ENCODE data around the gene MYBPH.

Gene MYBPH

DNA sequence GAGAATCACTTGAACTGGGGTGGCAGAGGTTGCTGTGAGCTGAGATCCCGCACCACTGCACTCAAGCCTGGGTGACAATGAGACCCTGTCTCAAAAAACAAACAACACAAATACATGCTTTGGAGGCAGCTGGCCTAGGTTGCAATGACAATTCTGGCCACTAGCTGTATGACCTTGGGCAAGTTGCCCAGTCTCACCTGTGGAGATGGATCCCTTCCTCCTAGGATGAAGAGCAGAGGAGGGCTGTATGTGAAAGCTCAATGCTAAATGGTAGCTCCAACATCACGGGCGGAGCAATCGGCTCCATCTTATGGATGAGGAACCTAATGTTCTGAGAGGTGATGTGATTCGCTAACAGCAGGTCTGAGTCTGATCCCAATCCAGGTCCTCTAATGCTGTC is 27.5 kb downstream of the MYBPH start:
- H3F3A ChIP-seq (ENCODE audit: low read depth): no peaks in the 10 kb centered on the region
- H4K20me1 ChIP-seq (ENCODE audit: insufficient read depth, low read length, poor library complexity, severe bottlenecking): no peaks in the 10 kb centered on the region
- peaks cover 18% of the 10 kb centered on the region for H3K4me1 ChIP-seq (ENCODE audit: insufficient read depth, low read length, poor library complexity, severe bottlenecking)
- no peak overlapping the region for H3K4me3 ChIP-seq (ENCODE audit: low read length, poor library complexity, severe bottlenecking)
- no peaks in the 10 kb centered on the region for H3K36me3 ChIP-seq (ENCODE audit: insufficient read depth, low read length)
- H2AFZ ChIP-seq (ENCODE audit: low read length): no peak overlapping the region
- H3K4me2 ChIP-seq (ENCODE audit: low read depth, low read length, poor library complexity, severe bottlenecking): no peak overlapping the region
- no peak overlapping the region for H3K9ac ChIP-seq (ENCODE audit: low read depth, low read length, poor library complexity, severe bottlenecking)
- TF ChIP-seq, protein P1, sequence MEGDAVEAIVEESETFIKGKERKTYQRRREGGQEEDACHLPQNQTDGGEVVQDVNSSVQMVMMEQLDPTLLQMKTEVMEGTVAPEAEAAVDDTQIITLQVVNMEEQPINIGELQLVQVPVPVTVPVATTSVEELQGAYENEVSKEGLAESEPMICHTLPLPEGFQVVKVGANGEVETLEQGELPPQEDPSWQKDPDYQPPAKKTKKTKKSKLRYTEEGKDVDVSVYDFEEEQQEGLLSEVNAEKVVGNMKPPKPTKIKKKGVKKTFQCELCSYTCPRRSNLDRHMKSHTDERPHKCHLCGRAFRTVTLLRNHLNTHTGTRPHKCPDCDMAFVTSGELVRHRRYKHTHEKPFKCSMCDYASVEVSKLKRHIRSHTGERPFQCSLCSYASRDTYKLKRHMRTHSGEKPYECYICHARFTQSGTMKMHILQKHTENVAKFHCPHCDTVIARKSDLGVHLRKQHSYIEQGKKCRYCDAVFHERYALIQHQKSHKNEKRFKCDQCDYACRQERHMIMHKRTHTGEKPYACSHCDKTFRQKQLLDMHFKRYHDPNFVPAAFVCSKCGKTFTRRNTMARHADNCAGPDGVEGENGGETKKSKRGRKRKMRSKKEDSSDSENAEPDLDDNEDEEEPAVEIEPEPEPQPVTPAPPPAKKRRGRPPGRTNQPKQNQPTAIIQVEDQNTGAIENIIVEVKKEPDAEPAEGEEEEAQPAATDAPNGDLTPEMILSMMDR (conservative IDR thresholded peaks at IDR 0.05; ENCODE audit: low read length): peak; percentile 63
- TF ChIP-seq EZH2phosphoT487 (IDR thresholded peaks at IDR 0.05; ENCODE audit: borderline replicate concordance): no peak
- H3K9me2 ChIP-seq (replicated peaks; ENCODE audit: low read depth, low read length): no peaks in the 10 kb centered on the region
- H3K27me3 ChIP-seq (ENCODE audit: insufficient read depth, low read length, poor library complexity, severe bottlenecking): no peaks in the 10 kb centered on the region
- H3K79me2 ChIP-seq (ENCODE audit: insufficient read depth, low read length): no peaks in the 10 kb centered on the region
- H3K9me3 ChIP-seq (ENCODE audit: insufficient read depth, low read depth, low read length): no peaks in the 10 kb centered on the region

DNA sequence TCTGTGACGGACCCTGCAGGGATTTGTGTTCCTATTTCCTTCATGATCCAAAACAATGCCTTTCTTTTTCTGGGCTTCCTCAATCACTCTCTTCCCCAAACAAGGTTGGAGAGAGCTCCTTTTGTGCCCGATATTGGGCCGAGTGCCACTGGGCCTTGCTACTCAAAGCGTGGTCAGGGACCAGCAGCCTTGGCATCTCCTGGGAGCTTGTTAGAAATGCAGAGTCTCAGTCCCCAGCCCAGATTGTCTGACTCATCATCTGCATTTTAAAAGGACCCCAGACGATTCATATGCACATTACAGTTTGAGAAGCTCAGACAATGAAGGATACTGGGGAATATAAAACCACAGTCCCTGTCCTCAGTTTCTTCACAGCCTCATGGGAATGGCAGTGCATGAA is 28.2 kb downstream of the MYBPH start:
- H3K9me2 ChIP-seq (replicated peaks; ENCODE audit: low read depth, low read length): no peaks in the 10 kb centered on the region
- H3K4me3 ChIP-seq (ENCODE audit: low read length, poor library complexity, severe bottlenecking): no peak overlapping the region
- H3K79me2 ChIP-seq (ENCODE audit: insufficient read depth, low read length): no peaks in the 10 kb centered on the region
- H3K9me3 ChIP-seq (ENCODE audit: insufficient read depth, low read depth, low read length): no peaks in the 10 kb centered on the region
- H3K36me3 ChIP-seq (ENCODE audit: insufficient read depth, low read length): no peaks in the 10 kb centered on the region
- no peaks in the 10 kb centered on the region for H3K27me3 ChIP-seq (ENCODE audit: insufficient read depth, low read length, poor library complexity, severe bottlenecking)
- TF ChIP-seq, protein P1 (conservative IDR thresholded peaks at IDR 0.05; ENCODE audit: low read length): no peak
- no peak for TF ChIP-seq EZH2phosphoT487 (IDR thresholded peaks at IDR 0.05; ENCODE audit: borderline replicate concordance)
- H4K20me1 ChIP-seq (ENCODE audit: insufficient read depth, low read length, poor library complexity, severe bottlenecking): no peaks in the 10 kb centered on the region
- H3K9ac ChIP-seq (ENCODE audit: low read depth, low read length, poor library complexity, severe bottlenecking): no peak overlapping the region
- H2AFZ ChIP-seq (ENCODE audit: low read length): no peak overlapping the region
- H3K4me1 ChIP-seq (ENCODE audit: insufficient read depth, low read length, poor library complexity, severe bottlenecking): peaks cover 10% of the 10 kb centered on the region
- H3K4me2 ChIP-seq (ENCODE audit: low read depth, low read length, poor library complexity, severe bottlenecking): no peak overlapping the region
- no peaks in the 10 kb centered on the region for H3F3A ChIP-seq (ENCODE audit: low read depth)

DNA sequence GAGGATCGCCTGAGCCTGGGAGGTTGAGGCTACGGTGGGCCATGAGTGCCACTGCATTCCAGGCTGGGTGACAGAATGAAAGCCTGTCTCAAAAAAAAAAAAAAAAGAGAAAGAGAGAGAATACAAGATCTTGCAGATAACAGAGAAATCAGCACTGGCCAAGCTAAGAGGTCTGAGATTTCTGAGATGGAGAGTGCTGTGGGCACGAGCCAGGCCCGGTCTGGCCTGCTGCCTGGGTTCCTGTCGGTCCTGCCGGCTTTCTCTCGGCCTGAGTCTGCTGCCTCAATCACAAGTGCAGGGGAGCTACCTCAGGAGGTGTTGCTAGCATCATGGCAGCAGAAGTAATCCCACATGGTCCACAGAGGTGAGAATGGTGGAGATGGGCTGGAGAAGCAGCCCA is 29.1 kb downstream of the MYBPH start:
- Histone ChIP-seq H3K9me3 (ENCODE audit: insufficient read depth, low read depth, low read length) (no peaks in the 10 kb centered on the region), H3K27me3 (ENCODE audit: insufficient read depth, low read length, poor library complexity, severe bottlenecking) (no peaks in the 10 kb centered on the region), H2AFZ (ENCODE audit: low read length) (no peak overlapping the region), H3K4me2 (ENCODE audit: low read depth, low read length, poor library complexity, severe bottlenecking) (no peak overlapping the region), H3K4me3 (ENCODE audit: low read length, poor library complexity, severe bottlenecking) (no peak overlapping the region), H3K9me2 (replicated peaks; ENCODE audit: low read depth, low read length) (no peaks in the 10 kb centered on the region), H3K79me2 (ENCODE audit: insufficient read depth, low read length) (no peaks in the 10 kb centered on the region), H4K20me1 (ENCODE audit: insufficient read depth, low read length, poor library complexity, severe bottlenecking) (no peaks in the 10 kb centered on the region), H3F3A (ENCODE audit: low read depth) (no peaks in the 10 kb centered on the region), H3K36me3 (ENCODE audit: insufficient read depth, low read length) (no peaks in the 10 kb centered on the region), H3K9ac (ENCODE audit: low read depth, low read length, poor library complexity, severe bottlenecking) (no peak overlapping the region), H3K4me1 (ENCODE audit: insufficient read depth, low read length, poor library complexity, severe bottlenecking) (peaks cover 5% of the 10 kb centered on the region)
- TF ChIP-seq, protein P1 (conservative IDR thresholded peaks at IDR 0.05; ENCODE audit: low read length): no peak
- TF ChIP-seq EZH2phosphoT487 (IDR thresholded peaks at IDR 0.05; ENCODE audit: borderline replicate concordance): no peak
